Endothelial cell of umbilical vein (primary cell): ENCODE results near the gene RGL4. TPM values are rescaled to one million over a fixed set of nuclear protein-coding genes. Genes with fewer than 3 reads are reported as not detected.

ENCODE experiments used
- BruUV-seq: library from RNA; stranded (reverse); fragments of 400-500 nt; replicated peaks from 2 replicates; lab custom pipeline; 2021; lab: Mats Ljungman, UMichigan
- CTCF ChIA-PET: fragments of 300-600, 350-600 bp; sonication (Branson Sonifier 250); formaldehyde crosslinking; loops from one replicate; lab custom pipeline; 2021; ENCODE audit warnings: antibody characterized with exemption, inconsistent platforms; lab: Charles Lee
- POLR2A ChIA-PET: fragments of 300-600, 350-600 bp; sonication (Branson Sonifier 250); formaldehyde crosslinking; loops from one replicate; lab custom pipeline; 2021; ENCODE audit warnings: antibody characterized with exemption, inconsistent platforms; lab: Charles Lee
- DNase-seq: peaks from one replicate; pipeline ENCODE4 v3.0.0-alpha.2; 2011; ENCODE audit warnings: low read depth, low spot score
- FAIRE-seq: peaks from 2 replicates; lab custom pipeline; 2011; peaks lifted over from hg19 to GRCh38; lab: Jason Lieb, UNC
- H2AFZ ChIP-seq: 2 replicates; pipeline ENCODE4 v1.6.0; 2012; ENCODE audit warnings: low read depth, low read length, control low read depth, inconsistent platforms
- H3K27ac ChIP-seq: 2 replicates; pipeline ENCODE4 v1.5.1; 2011; ENCODE audit warnings: low read depth, mild to moderate bottlenecking, control low read depth, low read length, moderate library complexity; ENCODE audit not compliant: insufficient read depth
- H3K27me3 ChIP-seq, 2 experiments: 2 replicates each; pipeline versions ENCODE4 v1.6.0 to v1.6.1; 2011; ENCODE audit warnings: low read length in 2 of 2, mixed read lengths in 1 of 2; ENCODE audit not compliant: control insufficient read depth in 2 of 2, insufficient read depth in 2 of 2
- H3K36me3 ChIP-seq, 2 experiments: 2 replicates in 1 of 2; 3 replicates in 1 of 2; pipeline ENCODE4 v1.5.1; 2011; ENCODE audit warnings: low read length in 2 of 2, mild to moderate bottlenecking in 1 of 2, moderate library complexity in 1 of 2; ENCODE audit not compliant: control insufficient read depth in 2 of 2, insufficient read depth in 2 of 2; ENCODE audit errors: extremely low read depth in 1 of 2
- H3K4me1 ChIP-seq: 3 replicates; pipeline ENCODE4 v1.5.1; 2011; ENCODE audit warnings: mild to moderate bottlenecking, low read length; ENCODE audit not compliant: control insufficient read depth, insufficient read depth; ENCODE audit errors: extremely low read depth
- H3K4me2 ChIP-seq: 2 replicates; pipeline ENCODE4 v1.6.1; 2011; ENCODE audit warnings: low read length, control low read depth, mixed read lengths; ENCODE audit not compliant: insufficient read depth
- H3K4me3 ChIP-seq, 3 experiments: fragments of 200-600 bp in 1 of 3; sonication (generic), shearing (Covaris generic) in 1 of 3; replicated peaks in 1 of 3; 2 replicates each; pipeline ENCODE4 v1.5.1; 2011 to 2016; ENCODE audit warnings: control low read depth in 3 of 3, low read length in 3 of 3, mild to moderate bottlenecking in 2 of 3, inconsistent platforms in 1 of 3, low read depth in 1 of 3, moderate library complexity in 1 of 3; ENCODE audit not compliant: insufficient read depth in 1 of 3
- H3K79me2 ChIP-seq: 2 replicates; pipeline ENCODE4 v1.6.0; 2012; ENCODE audit warnings: low read length, inconsistent platforms; ENCODE audit not compliant: control insufficient read depth, insufficient read depth
- H3K9ac ChIP-seq: replicated peaks from 2 replicates; pipeline ENCODE3; 2011; ENCODE audit warnings: low read length, control low read depth; ENCODE audit not compliant: insufficient read depth; ENCODE audit errors: extremely low read depth
- H3K9me1 ChIP-seq: replicated peaks from 3 replicates; pipeline ENCODE4 v1.6.0; 2011; ENCODE audit warnings: mild to moderate bottlenecking, low read length; ENCODE audit not compliant: control insufficient read depth, insufficient read depth; ENCODE audit errors: extremely low read depth
- H3K9me3 ChIP-seq: replicated peaks from 2 replicates; pipeline ENCODE4 v1.5.1; 2012; ENCODE audit warnings: low read length, inconsistent platforms; ENCODE audit not compliant: control insufficient read depth, insufficient read depth
- H4K20me1 ChIP-seq: replicated peaks from 2 replicates; pipeline ENCODE3; 2011; ENCODE audit warnings: mild to moderate bottlenecking, low read length; ENCODE audit not compliant: control insufficient read depth, insufficient read depth; ENCODE audit errors: extremely low read depth
- CTCF ChIP-seq, 2 donors: IDR thresholded peaks; 1 replicate in 1 of 2; 2 replicates in 1 of 2; pipeline ENCODE4 v1.5.1; 2011; ENCODE audit warnings: low read length in 2 of 2, mild to moderate bottlenecking in 2 of 2, moderate library complexity in 2 of 2, control low read depth in 1 of 2, inconsistent platforms in 1 of 2, low read depth in 1 of 2; ENCODE audit not compliant: insufficient read depth in 1 of 2; ENCODE audit errors: extremely low read depth in 1 of 2
- EZH2 ChIP-seq: IDR thresholded peaks from 2 replicates; pipeline ENCODE4 v1.6.1; 2012; ENCODE audit warnings: borderline replicate concordance, low read depth, mild to moderate bottlenecking, moderate library complexity, low read length, inconsistent platforms; ENCODE audit not compliant: severe bottlenecking
- FOS ChIP-seq: IDR thresholded peaks from 2 replicates; pipeline ENCODE4 v1.6.1; 2011; ENCODE audit warnings: mild to moderate bottlenecking, low read length, moderate library complexity, borderline replicate concordance; ENCODE audit not compliant: insufficient read depth
- GATA2 ChIP-seq: IDR thresholded peaks from 2 replicates; pipeline ENCODE4 v1.7.0; 2011; ENCODE audit warnings: low read depth, mild to moderate bottlenecking, moderate library complexity, mixed read lengths, low read length; ENCODE audit not compliant: insufficient read length, insufficient read depth
- JUN ChIP-seq: IDR thresholded peaks from 2 replicates; pipeline ENCODE4 v1.6.1; 2011; ENCODE audit warnings: borderline replicate concordance, low read depth; ENCODE audit not compliant: insufficient read length, insufficient read depth
- MAX ChIP-seq: IDR thresholded peaks from 2 replicates; pipeline ENCODE4 v1.6.1; 2011; ENCODE audit not compliant: insufficient read depth, insufficient read length
- MYC ChIP-seq: IDR thresholded peaks from one replicate; pipeline ENCODE4 v1.6.1; 2011; ENCODE audit warnings: mild to moderate bottlenecking, low read depth, low read length
- POLR2A ChIP-seq: IDR thresholded peaks from 2 replicates; pipeline ENCODE4 v1.6.1; 2012; ENCODE audit warnings: low read depth, mild to moderate bottlenecking, control low read depth, low read length
- POLR2AphosphoS5 ChIP-seq: IDR thresholded peaks from 2 replicates; pipeline ENCODE4 v1.6.1; 2012; ENCODE audit warnings: low read depth, mild to moderate bottlenecking, control low read depth, low read length, moderate library complexity; ENCODE audit not compliant: insufficient read depth
- dilution Hi-C: fragments of 300-500 bp; cut with MboI; formaldehyde crosslinking; loops from one replicate; pipeline ENCODE4 v1.15.0; 2019; ENCODE audit warnings: low sequenced_read_pairs; ENCODE audit not compliant: extremely low pct_ligation_motif_present
- intact Hi-C: fragments of 100-400 bp; cut with micrococcal nuclease; formaldehyde crosslinking; loops from one replicate; pipeline ENCODE4 v1.10.0; 2022
- polyA plus RNA-seq, 4 experiments: library from polyadenylated mRNA; depleted of rRNA in 3 of 4; stranded (reverse) in 3 of 4; unstranded in 1 of 4; fragments of >200 nt; gene quantifications; 2 replicates each; pipeline versions ENCODE4 v1.2.1 to v1.2.3, GENCODE V29; 2011 to 2012; ENCODE audit warnings: missing spikeins in 1 of 4
- total RNA-seq: library from RNA; stranded (reverse); gene quantifications from 2 replicates; pipeline ENCODE4 v1.2.3, GENCODE V29; 2021

RGL4 gene
- total and polyA plus RNA-seq, 2 donors (not counting 3 experiments of a cell fraction or from before 2014, with no cell fraction given), result not detected

GRCh38 chr22:23652711-23653110 is 38.1 kb upstream of the RGL4 start:
- DNase-seq (no peak), FAIRE-seq (no peak)
- Histone ChIP-seq H3K9me3 (no peaks in the 10 kb centered on the region), H3K79me2 (no peaks in the 10 kb centered on the region), H3K4me3 (no peak overlapping the region), H3K9ac (no peak overlapping the region), H3K4me1 (peaks cover under 1% of the 10 kb centered on the region), H2AFZ (no peak overlapping the region), H3K4me2 (no peak overlapping the region), H3K27me3 (no peaks in the 10 kb centered on the region), H3K36me3 (no peaks in the 10 kb centered on the region), H4K20me1 (no peaks in the 10 kb centered on the region), H3K9me1 (no peaks in the 10 kb centered on the region), H3K27ac (no peak overlapping the region)
- POLR2A ChIA-PET, result no interaction called here
- TF ChIP-seq CTCF (IDR thresholded peaks at IDR 0.05; ENCODE audit: extremely low read depth in 1 of 2, insufficient read depth in 1 of 2, low read depth in 1 of 2, low read length in 2 of 2) (no peak), POLR2A (no peak)
- CTCF ChIA-PET, result no interaction called here
- no TSS peak for BruUV-seq
- dilution Hi-C loops, result no loop called here
- intact Hi-C loops, result no loop called here

GRCh38 chr22:23655891-23656475 is 34.8 kb upstream of the RGL4 start:
- Histone ChIP-seq H3K27me3 (no peaks in the 10 kb centered on the region), H3K79me2 (no peaks in the 10 kb centered on the region), H3K4me2 (no peak overlapping the region), H3K36me3 (peaks cover 0 to 1% of the 10 kb centered on the region in 2 experiments), H3K9me1 (no peaks in the 10 kb centered on the region), H3K4me3 (no peak overlapping the region), H3K4me1 (peaks cover 2% of the 10 kb centered on the region), H2AFZ (no peak overlapping the region), H3K9ac (no peak overlapping the region), H4K20me1 (no peaks in the 10 kb centered on the region), H3K27ac (no peak overlapping the region), H3K9me3 (no peaks in the 10 kb centered on the region)
- FAIRE-seq (no peak), DNase-seq (no peak)
- ChIA-PET POLR2A (no interaction called here), CTCF (no interaction called here)
- dilution Hi-C loops (no loop called here), intact Hi-C loops (no loop called here)
- TF ChIP-seq MAX (no peak), GATA2 (no peak), JUN (no peak), FOS (no peak), MYC (no peak), POLR2AphosphoS5 (no peak), POLR2A (no peak), CTCF (IDR thresholded peaks at IDR 0.05; ENCODE audit: extremely low read depth in 1 of 2, insufficient read depth in 1 of 2, low read depth in 1 of 2, low read length in 2 of 2) (no peak), EZH2 (no peak)
- BruUV-seq, result no TSS peak
